HEK293 (cell line): ENCODE measurements around the gene SUPT5H.
A peak's percentile ranks its signal among the peaks of the same experiment; 100 is the strongest.

Experiments
- GFI1B ChIP-seq: fragments of 450-650 bp; formaldehyde crosslinking; IDR thresholded peaks from 2 replicates; pipeline ENCODE4 v1.5.1; 2016; ENCODE audit warnings: missing biosample characterization, missing genetic modification characterization
- KLF1 ChIP-seq: fragments of 450-650 bp; formaldehyde crosslinking; IDR thresholded peaks from 2 replicates; pipeline ENCODE4 v1.5.1; 2016; ENCODE audit warnings: missing biosample characterization, missing genetic modification characterization
- KLF9 ChIP-seq: fragments of 450-650 bp; formaldehyde crosslinking; IDR thresholded peaks from 2 replicates; pipeline ENCODE4 v1.5.1; 2016; ENCODE audit warnings: missing biosample characterization, missing genetic modification characterization, low read depth
- MZF1 ChIP-seq: fragments of 450-650 bp; formaldehyde crosslinking; IDR thresholded peaks from 2 replicates; pipeline ENCODE4 v1.5.1; 2017; ENCODE audit warnings: missing biosample characterization, missing genetic modification characterization, borderline replicate concordance
- RBAK ChIP-seq: fragments of 450-650 bp; formaldehyde crosslinking; IDR thresholded peaks from 2 replicates; pipeline ENCODE4 v1.5.1; 2016; ENCODE audit warnings: missing biosample characterization, missing genetic modification characterization
- SCRT1 ChIP-seq: fragments of 450-650 bp; formaldehyde crosslinking; IDR thresholded peaks from 2 replicates; pipeline ENCODE4 v1.5.1; 2016; ENCODE audit warnings: missing biosample characterization, missing genetic modification characterization, borderline replicate concordance
- SETDB1 ChIP-seq: IDR thresholded peaks from one replicate; pipeline ENCODE4 v1.6.1; 2017; ENCODE audit warnings: mild to moderate bottlenecking, low read length, moderate library complexity, mixed read lengths; ENCODE audit not compliant: insufficient read length
- SP3 ChIP-seq: fragments of 450-650 bp; formaldehyde crosslinking; IDR thresholded peaks from 2 replicates; pipeline ENCODE4 v1.5.1; 2016; ENCODE audit warnings: missing biosample characterization, missing genetic modification characterization
- SP7 ChIP-seq: fragments of 450-650 bp; formaldehyde crosslinking; IDR thresholded peaks from 2 replicates; pipeline ENCODE4 v1.5.1; 2016; ENCODE audit warnings: missing biosample characterization, missing genetic modification characterization
- WT1 ChIP-seq: fragments of 450-650 bp; formaldehyde crosslinking; IDR thresholded peaks from 2 replicates; pipeline ENCODE4 v1.5.1; 2016; ENCODE audit warnings: missing biosample characterization, missing genetic modification characterization
- ZBTB20 ChIP-seq: fragments of 450-650 bp; formaldehyde crosslinking; IDR thresholded peaks from 2 replicates; pipeline ENCODE4 v1.5.1; 2016; ENCODE audit warnings: missing biosample characterization, missing genetic modification characterization
- ZBTB49 ChIP-seq: fragments of 450-650 bp; formaldehyde crosslinking; IDR thresholded peaks from 2 replicates; pipeline ENCODE4 v1.5.1; 2016; ENCODE audit warnings: missing biosample characterization, missing genetic modification characterization, low read depth
- ZFP37 ChIP-seq: fragments of 450-650 bp; formaldehyde crosslinking; IDR thresholded peaks from 2 replicates; pipeline ENCODE4 v1.5.1; 2016; ENCODE audit warnings: missing biosample characterization, missing genetic modification characterization
- ZNF140 ChIP-seq: fragments of 450-650 bp; formaldehyde crosslinking; IDR thresholded peaks from 2 replicates; pipeline ENCODE4 v1.5.1; 2016; ENCODE audit warnings: missing biosample characterization, missing genetic modification characterization
- ZNF155 ChIP-seq: fragments of 450-650 bp; formaldehyde crosslinking; IDR thresholded peaks from 2 replicates; pipeline ENCODE4 v1.5.1; 2016; ENCODE audit warnings: missing biosample characterization, missing genetic modification characterization
- ZNF157 ChIP-seq: fragments of 450-650 bp; formaldehyde crosslinking; IDR thresholded peaks from 2 replicates; pipeline ENCODE4 v1.5.1; 2016; ENCODE audit warnings: missing biosample characterization, missing genetic modification characterization
- ZNF221 ChIP-seq: fragments of 450-650 bp; formaldehyde crosslinking; IDR thresholded peaks from 2 replicates; pipeline ENCODE4 v1.5.1; 2017; ENCODE audit warnings: missing biosample characterization, missing genetic modification characterization, borderline replicate concordance
- ZNF223 ChIP-seq: fragments of 450-650 bp; formaldehyde crosslinking; IDR thresholded peaks from 2 replicates; pipeline ENCODE4 v1.5.1; 2016; ENCODE audit warnings: missing biosample characterization, missing genetic modification characterization
- ZNF302 ChIP-seq: fragments of 450-650 bp; formaldehyde crosslinking; IDR thresholded peaks from 2 replicates; pipeline ENCODE4 v1.5.1; 2016; ENCODE audit warnings: missing biosample characterization, missing genetic modification characterization, low read depth
- ZNF311 ChIP-seq: fragments of 450-650 bp; formaldehyde crosslinking; IDR thresholded peaks from 2 replicates; pipeline ENCODE4 v1.5.1; 2017; ENCODE audit warnings: missing biosample characterization, missing genetic modification characterization, borderline replicate concordance
- ZNF350 ChIP-seq: fragments of 450-650 bp; formaldehyde crosslinking; IDR thresholded peaks from 2 replicates; pipeline ENCODE4 v1.5.0; 2017; ENCODE audit warnings: missing biosample characterization, mild to moderate bottlenecking, missing genetic modification characterization
- ZNF423 ChIP-seq: fragments of 450-650 bp; formaldehyde crosslinking; IDR thresholded peaks from 2 replicates; pipeline ENCODE4 v1.5.1; 2016; ENCODE audit warnings: missing biosample characterization, missing genetic modification characterization
- ZNF488 ChIP-seq: fragments of 450-650 bp; formaldehyde crosslinking; IDR thresholded peaks from 2 replicates; pipeline ENCODE4 v1.5.1; 2016; ENCODE audit warnings: missing biosample characterization, missing genetic modification characterization
- ZNF513 ChIP-seq: fragments of 450-650 bp; IDR thresholded peaks from 2 replicates; pipeline ENCODE4 v1.5.1; 2018; ENCODE audit warnings: missing biosample characterization, missing genetic modification characterization
- ZNF521 ChIP-seq: fragments of 450-650 bp; formaldehyde crosslinking; IDR thresholded peaks from 2 replicates; pipeline ENCODE4 v1.5.1; 2017; ENCODE audit warnings: missing biosample characterization, mild to moderate bottlenecking, missing genetic modification characterization
- ZNF549 ChIP-seq: fragments of 450-650 bp; IDR thresholded peaks from 2 replicates; pipeline ENCODE4 v1.5.1; 2018; ENCODE audit warnings: missing biosample characterization, missing genetic modification characterization, mild to moderate bottlenecking, inconsistent platforms, moderate library complexity
- ZNF555 ChIP-seq: fragments of 450-650 bp; formaldehyde crosslinking; conservative IDR thresholded peaks from 2 replicates; pipeline ENCODE4 v1.5.1; 2017; ENCODE audit warnings: missing biosample characterization, mild to moderate bottlenecking, missing genetic modification characterization, inconsistent platforms
- ZNF621 ChIP-seq: fragments of 450-650 bp; formaldehyde crosslinking; IDR thresholded peaks from 2 replicates; pipeline ENCODE4 v1.5.1; 2017; ENCODE audit warnings: missing biosample characterization, missing genetic modification characterization
- ZNF623 ChIP-seq: fragments of 450-650 bp; formaldehyde crosslinking; IDR thresholded peaks from 2 replicates; pipeline ENCODE4 v1.5.1; 2016; ENCODE audit warnings: missing biosample characterization, missing genetic modification characterization
- ZNF654 ChIP-seq: fragments of 450-650 bp; formaldehyde crosslinking; IDR thresholded peaks from 2 replicates; pipeline ENCODE4 v1.5.1; 2016; ENCODE audit warnings: low read depth, missing biosample characterization, missing genetic modification characterization
- ZNF677 ChIP-seq: fragments of 450-650 bp; IDR thresholded peaks from 2 replicates; pipeline ENCODE4 v1.5.0; 2018; ENCODE audit warnings: missing biosample characterization, mild to moderate bottlenecking, missing genetic modification characterization, moderate library complexity
- ZNF692 ChIP-seq: fragments of 450-650 bp; formaldehyde crosslinking; IDR thresholded peaks from 2 replicates; pipeline ENCODE4 v1.5.1; 2016; ENCODE audit warnings: missing biosample characterization, missing genetic modification characterization
- ZNF768 ChIP-seq: fragments of 450-650 bp; formaldehyde crosslinking; IDR thresholded peaks from 2 replicates; pipeline ENCODE4 v1.5.1; 2018; ENCODE audit warnings: missing biosample characterization, mild to moderate bottlenecking, missing genetic modification characterization
- ZSCAN16 ChIP-seq: fragments of 450-650 bp; formaldehyde crosslinking; IDR thresholded peaks from 2 replicates; pipeline ENCODE4 v1.5.1; 2016; ENCODE audit warnings: missing biosample characterization, missing genetic modification characterization

SUPT5H gene

GRCh38 chr19:39506944-39507714 lies 61.7 kb downstream of the SUPT5H start (continued):
- TF ChIP-seq ZNF157 (tag by site-specific recombination) (no peak), ZNF555 (tag by site-specific recombination) (no peak), KLF1 (tag by site-specific recombination) (peak; percentile 58), ZNF311 (tag by site-specific recombination) (no peak), ZNF549 (no peak), ZNF140 (tag by site-specific recombination) (no peak), ZBTB20 (peak; percentile 93), SCRT1 (tag by site-specific recombination) (no peak), ZNF155 (no peak), ZNF623 (no peak; the same call in 1 of the 2 replicates), ZFP37 (tag by site-specific recombination) (peak; percentile 89), MZF1 (tag by site-specific recombination) (peak; percentile 28; the same call in 1 of the 2 replicates), ZNF221 (tag by site-specific recombination) (no peak), RBAK (tag by site-specific recombination) (no peak), ZSCAN16 (tag by site-specific recombination) (peak; percentile 43; the same call in 1 of the 2 replicates), ZNF692 (tag by site-specific recombination) (peak; percentile 90), ZNF768 (tag by site-specific recombination) (no peak), ZNF654 (tag by site-specific recombination) (no peak), ZNF423 (no peak), ZBTB49 (no peak), ZNF350 (tag by site-specific recombination) (no peak), ZNF677 (tag by site-specific recombination) (peak; percentile 47; the same call in 1 of the 2 replicates), ZNF513 (tag by site-specific recombination) (no peak), ZNF302 (no peak), SETDB1 (peak; percentile 76), ZNF223 (tag by site-specific recombination) (0 out of 2 replicates have a peak, but pooled peaks have one; percentile 10), GFI1B (tag by site-specific recombination) (no peak), WT1 (tag by site-specific recombination) (0 out of 2 replicates have a peak, but pooled peaks have one; percentile 7), SP7 (tag by site-specific recombination) (peak; percentile 65; the same call in 1 of the 2 replicates), ZNF488 (tag by site-specific recombination) (no peak), ZNF521 (tag by site-specific recombination) (no peak), ZNF621 (tag by site-specific recombination) (no peak), SP3 (tag by site-specific recombination) (peak; percentile 39; the same call in 1 of the 2 replicates), KLF9 (tag by site-specific recombination) (peak; percentile 94)
